GM10248 (cell line): ENCODE results near the gene ADK.
"Not testable (repeated sequence)": the region's sequence is repeated elsewhere in the genome, so short reads cannot be mapped to it uniquely, and the experiment has no call there.

Source experiments
- CTCF ChIA-PET: fragments of 300-600 bp; sonication (Branson Sonifier 250); formaldehyde crosslinking; extraction: SDS; loops from one replicate; lab custom pipeline; 2021; ENCODE audit warnings: antibody characterized with exemption; lab: Yijun Ruan, JAX
- POLR2A ChIA-PET: fragments of 350-650 bp; sonication (Branson Sonifier 250); formaldehyde crosslinking; extraction: SDS; loops from one replicate; lab custom pipeline; 2020; ENCODE audit warnings: antibody characterized with exemption; lab: Yijun Ruan, JAX
- DNase-seq: peaks from one replicate; pipeline ENCODE4 v3.0.0; 2012; ENCODE audit errors: extremely low spot score
- CTCF ChIP-seq: IDR thresholded peaks from 2 replicates; pipeline ENCODE4 v1.5.1; 2012; ENCODE audit warnings: mild to moderate bottlenecking, low read depth; ENCODE audit errors: extremely low read depth, missing control alignments, control extremely low read depth

Gene ADK

GRCh38 chr10:74293686-74294371 is 142.8 kb downstream of the ADK start:
- CTCF ChIA-PET = no interaction called here
- no peak for TF ChIP-seq CTCF
- POLR2A ChIA-PET = interaction anchor here (0.6 kb wide), 1 partner anchor 64 kb away, joined by 10 read pairs; no protein-coding TSS in a partner anchor
- no peak for DNase-seq

GRCh38 chr10:74297389-74298080 is 146.5 kb downstream of the ADK start:
- DNase-seq = no peak
- ChIA-PET POLR2A (no interaction called here), CTCF (interaction anchor here (1.1 to 2.5 kb wide), 3 partner anchors 10 to 15 kb away, joined by 3 to 15 read pairs (median 5); no protein-coding TSS in a partner anchor)
- TF ChIP-seq CTCF = no peak

GRCh38 chr10:74300074-74300621 is 149.1 kb downstream of the ADK start:
- CTCF ChIA-PET = interaction anchor here (0.9 to 2.5 kb wide), 6 partner anchors 9 to 709 kb away, joined by 3 to 6 read pairs (median 4); no protein-coding TSS in a partner anchor
- POLR2A ChIA-PET, DNase-seq: not testable (repeated sequence)

- ChIA-PET CTCF (interaction anchor here (1.0 to 2.5 kb wide), 4 partner anchors 9 to 708 kb away, joined by 4 to 6 read pairs (median 4); no protein-coding TSS in a partner anchor), POLR2A (no interaction called here)
- DNase-seq = no peak
- no peak for TF ChIP-seq CTCF
Measured at GRCh38 chr10:74300666-74301065, 149.6 kb downstream of the ADK start.

- CTCF ChIA-PET = interaction anchor here (1.4 to 2.4 kb wide), 2 partner anchors 28 to 33 kb away, joined by 4 to 7 read pairs; no protein-coding TSS in a partner anchor
- POLR2A ChIA-PET = no interaction called here
- no peak for TF ChIP-seq CTCF
- DNase-seq = no peak
Measured at GRCh38 chr10:74305730-74306129, 154.7 kb downstream of the ADK start.

GRCh38 chr10:74306227-74306982 is 155.4 kb downstream of the ADK start:
- ChIA-PET POLR2A (no interaction called here), CTCF (interaction anchor here (1.4 to 2.5 kb wide), 3 partner anchors 9 to 32 kb away, joined by 4 to 15 read pairs (median 7); no protein-coding TSS in a partner anchor)
- DNase-seq = no peak
- no peak for TF ChIP-seq CTCF
